ENCODE results near the gene DHTKD1.
"Not testable (repeated sequence)": the region's sequence is repeated elsewhere in the genome, so short reads cannot be mapped to it uniquely, and the experiment has no call there.

Gene DHTKD1

GRCh38 chr10:12156367-12157123 is 87.8 kb downstream of the DHTKD1 start:
- no peak for DNase-seq

GRCh38 chr10:12158111-12158510 is 89.4 kb downstream of the DHTKD1 start:
- no peak for DNase-seq

- no peak for DNase-seq
Observed at GRCh38 chr10:12160664-12161063, 91.9 kb downstream of the DHTKD1 start.

GRCh38 chr10:12162927-12163326 is 94.2 kb downstream of the DHTKD1 start:
- DNase-seq, result no peak

GRCh38 chr10:12164085-12164484 is 95.3 kb downstream of the DHTKD1 start:
- DNase-seq, result no peak

GRCh38 chr10:12165036-12165435 is 96.3 kb downstream of the DHTKD1 start:
- no peak for DNase-seq

GRCh38 chr10:12165999-12166775 is 97.4 kb downstream of the DHTKD1 start:
- DNase-seq, result no peak

GRCh38 chr10:12171512-12171911 is 102.8 kb downstream of the DHTKD1 start:
- not testable (repeated sequence) for DNase-seq

Data from stimulated activated naive CD4-positive, alpha-beta T cell (primary cell).